Activated CD8-positive, alpha-beta T cell treated with anti-CD3 and anti-CD28 coated beads, Interleukin-2, amount 10 ng/mL, durations not matched to agents 7 days and 5 days (primary cell): Measurements from ENCODE around the gene ZMIZ1. TPM values are rescaled to one million over a fixed set of nuclear protein-coding genes. Genes with fewer than 3 reads are reported as not detected.

ENCODE experiments used
- ATAC-seq: fragments of 150-1000 bp; cut with Tn5 transposase; one replicate; pipeline ENCODE4 v1.10.0; 2021; ENCODE audit warnings: moderate library complexity
- CTCF ChIA-PET: fragments of 350-600 bp; sonication (Branson Sonifier 250); formaldehyde crosslinking; loops from one replicate; lab custom pipeline; 2021; ENCODE audit warnings: antibody characterized with exemption; lab: Charles Lee
- POLR2A ChIA-PET: fragments of 350-600 bp; sonication (Branson Sonifier 250); formaldehyde crosslinking; loops from one replicate; lab custom pipeline; 2021; ENCODE audit warnings: antibody characterized with exemption; lab: Charles Lee
- DNase-seq: peaks from one replicate; pipeline ENCODE4 v3.0.0-alpha.2; 2020
- H3K27ac Mint-ChIP-seq: one replicate; pipeline ENCODE4 v1.8.0; 2021; ENCODE audit warnings: mild to moderate bottlenecking, mixed read lengths
- H3K27me3 Mint-ChIP-seq: one replicate; pipeline ENCODE4 v1.8.0; 2021; ENCODE audit warnings: low read depth, mixed read lengths
- H3K36me3 Mint-ChIP-seq: one replicate; pipeline ENCODE4 v1.8.0; 2021; ENCODE audit warnings: low read depth, mixed read lengths
- H3K4me1 Mint-ChIP-seq: one replicate; pipeline ENCODE4 v1.8.0; 2021; ENCODE audit warnings: low read depth, mixed read lengths
- H3K4me3 Mint-ChIP-seq: one replicate; pipeline ENCODE4 v1.8.0; 2021; ENCODE audit warnings: mild to moderate bottlenecking, mixed read lengths
- H3K9me3 Mint-ChIP-seq: one replicate; pipeline ENCODE4 v1.8.0; 2022; ENCODE audit warnings: mixed read lengths; ENCODE audit not compliant: insufficient read depth
- total RNA-seq, 2 experiments: library from RNA; stranded (reverse); gene quantifications; one replicate each; pipeline ENCODE4 v1.2.3, GENCODE V29; 2021

Gene ZMIZ1
- total RNA-seq, 2 experiments from 2014 or later: 39.9 to 40.6 TPM

DNA sequence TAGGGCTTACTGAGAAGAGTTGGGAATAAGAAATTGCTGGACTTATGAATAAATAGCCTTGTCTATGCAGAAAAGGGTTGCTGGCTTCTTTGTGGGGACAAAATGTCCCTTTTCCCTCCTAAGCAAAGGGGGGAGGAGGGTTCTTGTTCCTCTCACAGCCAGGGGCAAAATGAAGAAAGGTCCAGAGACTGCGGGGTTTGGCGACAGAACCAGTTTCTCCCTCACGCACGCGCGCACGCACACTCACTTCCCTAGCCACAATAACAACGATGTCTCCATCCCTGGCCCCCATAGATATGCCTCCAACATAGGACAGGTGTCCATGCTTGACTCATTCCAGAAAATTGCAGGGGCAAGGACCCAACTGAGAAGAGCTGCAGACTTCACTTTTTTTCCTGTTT lies 3.3 kb downstream of the ZMIZ1 start:
- POLR2A ChIA-PET: no interaction called here

GRCh38 chr10:79072994-79073645 lies 4.4 kb downstream of the ZMIZ1 start:
- CTCF ChIA-PET: interaction anchor here (1.3 kb wide), 1 partner anchor 123 kb away, joined by 6 read pairs; no protein-coding TSS in a partner anchor
- POLR2A ChIA-PET: no interaction called here
- ATAC-seq: no peak
- no peaks in the 10 kb centered on the region for H3K36me3 Mint-ChIP-seq
- no peak for DNase-seq
- peaks cover 9% of the 10 kb centered on the region for H3K4me1 Mint-ChIP-seq
- no peak overlapping the region for H3K4me3 Mint-ChIP-seq
- H3K9me3 Mint-ChIP-seq: no peaks in the 10 kb centered on the region
- peaks cover 14% of the 10 kb centered on the region for H3K27me3 Mint-ChIP-seq
- no peak overlapping the region for H3K27ac Mint-ChIP-seq

More for the DNA sequence above, 3.3 kb downstream of the ZMIZ1 start:
- no peaks in the 10 kb centered on the region for H3K9me3 Mint-ChIP-seq
- no peak overlapping the region for H3K4me3 Mint-ChIP-seq
- H3K4me1 Mint-ChIP-seq: peaks cover 14% of the 10 kb centered on the region
- ATAC-seq (no peak), DNase-seq (no peak)
- CTCF ChIA-PET: no interaction called here
- no peak overlapping the region for H3K27ac Mint-ChIP-seq
- no peaks in the 10 kb centered on the region for H3K36me3 Mint-ChIP-seq
- peaks cover 14% of the 10 kb centered on the region for H3K27me3 Mint-ChIP-seq

- no peak for ATAC-seq
- H3K4me3 Mint-ChIP-seq: no peak overlapping the region
- H3K27ac Mint-ChIP-seq: no peak overlapping the region
- POLR2A ChIA-PET: no interaction called here
- CTCF ChIA-PET: interaction anchor here (0.5 to 1.3 kb wide), 3 partner anchors 103 to 122 kb away, joined by 3 to 6 read pairs (median 3); no protein-coding TSS in a partner anchor
- no peaks in the 10 kb centered on the region for H3K36me3 Mint-ChIP-seq
- H3K27me3 Mint-ChIP-seq: peaks cover 14% of the 10 kb centered on the region
- peaks cover 8% of the 10 kb centered on the region for H3K4me1 Mint-ChIP-seq
- DNase-seq: no peak
- H3K9me3 Mint-ChIP-seq: no peaks in the 10 kb centered on the region
These were observed 5.1 kb downstream of the ZMIZ1 start for GRCh38 chr10:79073784-79074432.

DNA sequence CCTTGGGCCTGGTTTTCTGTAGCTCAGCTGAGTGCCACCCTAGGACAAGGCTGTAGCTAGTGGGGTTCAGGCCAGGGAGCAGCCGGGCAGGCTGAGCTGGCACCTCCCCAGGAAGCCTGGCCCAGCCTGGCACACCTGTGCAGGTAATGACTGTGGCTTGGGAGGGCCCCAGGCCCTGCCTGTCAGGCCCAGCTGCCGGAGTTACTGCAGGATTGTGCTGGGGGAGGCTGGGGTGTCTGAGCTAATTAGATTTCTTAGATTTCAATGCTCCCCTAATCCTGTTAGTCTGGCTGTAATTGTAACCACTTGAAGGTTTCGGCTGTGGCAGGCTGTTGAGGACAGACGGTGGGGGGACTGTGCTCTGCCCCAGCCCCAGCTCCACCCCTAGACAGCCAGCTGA lies 6.0 kb downstream of the ZMIZ1 start:
- Mint-ChIP-seq H3K4me3 (no peak overlapping the region), H3K9me3 (no peaks in the 10 kb centered on the region), H3K36me3 (no peaks in the 10 kb centered on the region), H3K27me3 (peaks cover 14% of the 10 kb centered on the region), H3K4me1 (peaks cover 8% of the 10 kb centered on the region), H3K27ac (no peak overlapping the region)
- DNase-seq: no peak
- no peak for ATAC-seq
- CTCF ChIA-PET: interaction anchor here (0.8 to 0.9 kb wide), 2 partner anchors 121 to 130 kb away, joined by 3 read pairs; no protein-coding TSS in a partner anchor
- POLR2A ChIA-PET: no interaction called here

DNA sequence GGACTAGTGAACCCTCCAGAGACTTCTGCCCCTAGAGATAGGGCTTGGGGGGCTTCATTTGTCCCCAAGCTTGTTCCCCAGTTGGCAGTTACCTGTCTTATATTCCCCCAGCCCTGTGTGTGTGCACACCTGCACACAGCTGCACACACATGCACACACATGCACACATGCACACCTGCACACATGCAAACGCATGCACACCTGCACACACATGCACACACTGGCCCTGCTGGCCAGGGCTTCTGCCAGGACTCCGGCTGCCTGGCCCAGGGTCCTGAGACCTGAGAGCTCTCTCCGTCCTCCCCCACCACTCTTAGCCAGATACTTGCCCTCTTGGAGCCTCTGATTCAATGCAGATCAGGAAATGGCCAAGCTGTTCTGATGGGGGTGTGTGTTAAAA lies 6.7 kb downstream of the ZMIZ1 start:
- DNase-seq (no peak), ATAC-seq (no peak)
- Mint-ChIP-seq H3K9me3 (no peaks in the 10 kb centered on the region), H3K27ac (no peak overlapping the region), H3K4me3 (no peak overlapping the region), H3K4me1 (peaks cover 8% of the 10 kb centered on the region), H3K27me3 (peaks cover 14% of the 10 kb centered on the region), H3K36me3 (no peaks in the 10 kb centered on the region)
- ChIA-PET POLR2A (no interaction called here), CTCF (interaction anchor here (0.8 kb wide), 1 partner anchor 129 kb away, joined by 3 read pairs; no protein-coding TSS in a partner anchor)

GRCh38 chr10:79077488-79078173 lies 8.9 kb downstream of the ZMIZ1 start:
- no peak overlapping the region for H3K27ac Mint-ChIP-seq
- DNase-seq: no peak
- ChIA-PET POLR2A (no interaction called here), CTCF (interaction anchor here (2.7 kb wide), 1 partner anchor 118 kb away, joined by 8 read pairs; no protein-coding TSS in a partner anchor)
- H3K9me3 Mint-ChIP-seq: no peaks in the 10 kb centered on the region
- H3K4me1 Mint-ChIP-seq: peaks cover 2% of the 10 kb centered on the region
- H3K4me3 Mint-ChIP-seq: no peak overlapping the region
- ATAC-seq: no peak
- H3K36me3 Mint-ChIP-seq: no peaks in the 10 kb centered on the region
- H3K27me3 Mint-ChIP-seq: no peaks in the 10 kb centered on the region

GRCh38 chr10:79078367-79079053 lies 9.7 kb downstream of the ZMIZ1 start:
- H3K9me3 Mint-ChIP-seq: no peaks in the 10 kb centered on the region
- ATAC-seq (no peak), DNase-seq (no peak)
- no peaks in the 10 kb centered on the region for H3K27me3 Mint-ChIP-seq
- ChIA-PET POLR2A (no interaction called here), CTCF (interaction anchor here (2.7 kb wide), 1 partner anchor 117 kb away, joined by 8 read pairs; no protein-coding TSS in a partner anchor)
- H3K4me3 Mint-ChIP-seq: no peak overlapping the region
- no peaks in the 10 kb centered on the region for H3K36me3 Mint-ChIP-seq
- H3K4me1 Mint-ChIP-seq: peaks cover 8% of the 10 kb centered on the region
- no peak overlapping the region for H3K27ac Mint-ChIP-seq

- H3K27me3 Mint-ChIP-seq: no peaks in the 10 kb centered on the region
- H3K4me3 Mint-ChIP-seq: no peak overlapping the region
- H3K9me3 Mint-ChIP-seq: no peaks in the 10 kb centered on the region
- H3K27ac Mint-ChIP-seq: no peak overlapping the region
- H3K36me3 Mint-ChIP-seq: no peaks in the 10 kb centered on the region
- peaks cover 13% of the 10 kb centered on the region for H3K4me1 Mint-ChIP-seq
- CTCF ChIA-PET: no interaction called here
- ATAC-seq (no peak), DNase-seq (no peak)
- POLR2A ChIA-PET: no interaction called here
These were observed 10.3 kb downstream of the ZMIZ1 start for GRCh38 chr10:79079054-79079397.

DNA sequence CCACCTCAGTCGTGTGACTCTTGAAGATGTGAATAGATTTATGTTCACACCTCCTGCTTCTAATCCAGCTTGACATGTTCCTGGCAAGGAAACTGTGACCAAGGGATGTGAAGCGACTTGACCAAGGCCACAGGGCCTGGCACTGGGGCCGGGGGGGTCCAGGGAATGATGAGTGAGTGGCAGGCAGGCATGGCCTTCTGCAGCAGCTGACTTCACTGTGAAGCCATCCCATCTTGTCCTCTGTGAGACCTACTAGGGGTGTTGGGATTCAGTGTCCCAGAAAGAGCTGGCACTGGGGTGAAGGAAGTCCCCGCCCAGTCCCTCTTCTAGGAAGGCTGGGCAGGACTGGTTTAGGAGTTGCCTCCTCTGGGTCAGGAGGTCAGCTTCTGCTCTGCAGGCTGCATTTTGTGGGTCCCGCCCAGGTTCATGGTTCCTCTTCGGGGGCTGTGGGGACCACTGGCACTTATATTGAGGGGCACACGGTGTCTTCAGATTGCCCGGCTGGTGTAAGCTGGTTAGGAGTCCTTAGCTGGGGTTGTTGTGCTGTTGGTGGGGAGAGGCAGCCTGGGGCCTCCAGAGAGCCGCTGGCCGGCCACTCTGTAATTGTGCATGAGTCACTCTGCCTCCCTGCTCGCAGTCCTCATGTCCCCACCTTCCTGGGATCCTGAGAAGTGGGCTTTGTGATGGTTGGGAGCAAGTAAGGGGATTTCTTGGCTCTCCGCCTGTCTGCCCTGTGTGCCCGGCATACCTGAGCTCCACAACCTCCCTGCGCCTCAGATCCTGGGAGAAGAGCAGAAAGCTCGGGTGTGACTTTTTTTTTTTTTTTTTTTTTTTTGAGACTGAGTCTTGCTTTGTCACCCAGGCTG lies 11.0 kb downstream of the ZMIZ1 start:
- Mint-ChIP-seq H3K27ac (no peak overlapping the region), H3K4me3 (no peak overlapping the region), H3K4me1 (peaks cover 20% of the 10 kb centered on the region), H3K9me3 (no peaks in the 10 kb centered on the region), H3K36me3 (no peaks in the 10 kb centered on the region), H3K27me3 (no peaks in the 10 kb centered on the region)
- POLR2A ChIA-PET: no interaction called here
- no peak for DNase-seq
- CTCF ChIA-PET: interaction anchor here (1.2 kb wide), 1 partner anchor 9 kb away, joined by 5 read pairs; no protein-coding TSS in a partner anchor
- ATAC-seq: no peak

DNA sequence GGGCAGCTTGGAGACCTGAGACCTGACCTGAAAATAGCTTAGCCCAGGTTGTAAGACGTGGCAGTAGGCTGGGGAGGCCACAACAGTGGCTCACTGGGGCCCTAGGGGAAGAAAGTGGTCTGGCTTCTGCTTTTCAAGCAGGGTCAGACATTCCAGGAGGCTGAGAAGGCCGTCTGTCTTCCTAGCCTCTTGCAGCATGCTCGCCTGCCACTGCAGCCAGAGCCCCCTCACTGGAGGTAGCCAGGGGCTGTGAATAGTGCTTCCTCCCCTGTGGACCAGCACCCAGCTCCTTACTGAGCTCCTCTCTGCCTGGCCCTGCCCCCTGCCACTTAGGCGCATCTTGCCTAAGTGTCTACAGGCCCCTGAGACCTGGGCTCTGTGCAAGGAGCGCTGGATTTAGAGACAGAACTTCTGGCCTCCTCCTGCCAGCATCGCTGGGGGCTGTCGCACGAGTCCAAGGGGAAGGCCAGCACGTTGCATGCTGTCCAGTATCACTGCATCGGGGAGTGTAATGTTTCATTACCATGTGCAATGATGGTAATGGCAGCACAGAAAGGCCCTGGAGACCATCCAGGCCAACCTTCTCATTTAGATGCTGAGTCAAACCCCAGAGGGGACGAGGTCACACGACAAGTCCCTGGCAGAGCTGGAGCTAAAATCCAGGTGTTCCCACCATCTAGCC lies 12.7 kb downstream of the ZMIZ1 start:
- Mint-ChIP-seq H3K4me1 (peaks cover 26% of the 10 kb centered on the region), H3K36me3 (no peaks in the 10 kb centered on the region), H3K4me3 (no peak overlapping the region), H3K27ac (no peak overlapping the region), H3K27me3 (no peaks in the 10 kb centered on the region), H3K9me3 (no peaks in the 10 kb centered on the region)
- CTCF ChIA-PET: no interaction called here
- DNase-seq: no peak
- POLR2A ChIA-PET: no interaction called here
- no peak for ATAC-seq
